Fibroblast of villous mesenchyme (primary cell): ENCODE measurements around the gene TTC28. TPM values are rescaled to one million over a fixed set of nuclear protein-coding genes. Genes with fewer than 3 reads are reported as not detected.

Experiments used
- DNase-seq: peaks from one replicate; pipeline ENCODE4 v3.0.0-alpha.2; 2010; ENCODE audit warnings: low read depth
- H3K4me3 ChIP-seq: 2 replicates; pipeline ENCODE4 v1.5.1; 2011; ENCODE audit warnings: low read depth, mild to moderate bottlenecking, low read length
- CTCF ChIP-seq: IDR thresholded peaks from 2 replicates; pipeline ENCODE4 v1.5.1; 2012; ENCODE audit warnings: low read depth, mild to moderate bottlenecking, low read length; ENCODE audit not compliant: insufficient read depth
- total RNA-seq: library from RNA; depleted of rRNA; stranded (reverse); fragments of >200 nt; gene quantifications from 2 replicates; pipeline ENCODE4 v1.2.3, GENCODE V29; 2012

TTC28 gene
- total RNA-seq, 1 donor = 23.3 TPM

- H3K4me3 ChIP-seq = no peak overlapping the region
- TF ChIP-seq CTCF = no peak
- DNase-seq = no peak
These were observed 536.3 kb downstream of the TTC28 start for GRCh38 chr22:28143241-28143865.

GRCh38 chr22:28142361-28142961, 537.2 kb downstream of the TTC28 start:
- H3K4me3 ChIP-seq = no peak overlapping the region
- no peak for TF ChIP-seq CTCF
- peak; percentile 91 for DNase-seq

GRCh38 chr22:28141614-28142013, 538.0 kb downstream of the TTC28 start:
- no peak for TF ChIP-seq CTCF
- no peak overlapping the region for H3K4me3 ChIP-seq
- DNase-seq = peak; percentile 77

- peak; percentile 51 for DNase-seq
- TF ChIP-seq CTCF = no peak
- no peak overlapping the region for H3K4me3 ChIP-seq
These were observed 539.7 kb downstream of the TTC28 start for GRCh38 chr22:28139961-28140360.

GRCh38 chr22:28139516-28139915, 540.1 kb downstream of the TTC28 start:
- DNase-seq = no peak
- TF ChIP-seq CTCF = no peak
- no peak overlapping the region for H3K4me3 ChIP-seq

GRCh38 chr22:28137036-28137435, 542.6 kb downstream of the TTC28 start:
- no peak for DNase-seq
- H3K4me3 ChIP-seq = no peak overlapping the region
- TF ChIP-seq CTCF = no peak

GRCh38 chr22:28132466-28132865, 547.2 kb downstream of the TTC28 start:
- no peak for DNase-seq
- TF ChIP-seq CTCF = no peak
- no peak overlapping the region for H3K4me3 ChIP-seq
